B cell (primary cell): ENCODE measurements around the gene PALM.

Experiments used
- CTCF ChIP-seq: fragments of 200-600 bp; IDR thresholded peaks from one replicate; pipeline ENCODE4 v1.8.0; 2022; ENCODE audit warnings: antibody characterized with exemption, mild to moderate bottlenecking
- EZH2 ChIP-seq: IDR thresholded peaks from 2 replicates; pipeline ENCODE4 v1.6.1; 2012; ENCODE audit warnings: borderline replicate concordance, low read depth, mild to moderate bottlenecking, moderate library complexity, low read length; ENCODE audit not compliant: insufficient read depth, poor library complexity, severe bottlenecking

GRCh38 chr19:751501-752341 lies 43.0 kb downstream of the PALM start:
- TF ChIP-seq CTCF, result no peak
- TF ChIP-seq EZH2, result no peak
